Measurements from ENCODE around the gene SNTB2. TPM values are rescaled to one million over a fixed set of nuclear protein-coding genes. Genes with fewer than 3 reads are reported as not detected.
A peak's percentile ranks its signal among the peaks of the same experiment; 100 is the strongest.

The SNTB2 gene
- total and polyA plus RNA-seq, 7 donors = 2.7 to 19.4 (median 12.6) TPM

DNA sequence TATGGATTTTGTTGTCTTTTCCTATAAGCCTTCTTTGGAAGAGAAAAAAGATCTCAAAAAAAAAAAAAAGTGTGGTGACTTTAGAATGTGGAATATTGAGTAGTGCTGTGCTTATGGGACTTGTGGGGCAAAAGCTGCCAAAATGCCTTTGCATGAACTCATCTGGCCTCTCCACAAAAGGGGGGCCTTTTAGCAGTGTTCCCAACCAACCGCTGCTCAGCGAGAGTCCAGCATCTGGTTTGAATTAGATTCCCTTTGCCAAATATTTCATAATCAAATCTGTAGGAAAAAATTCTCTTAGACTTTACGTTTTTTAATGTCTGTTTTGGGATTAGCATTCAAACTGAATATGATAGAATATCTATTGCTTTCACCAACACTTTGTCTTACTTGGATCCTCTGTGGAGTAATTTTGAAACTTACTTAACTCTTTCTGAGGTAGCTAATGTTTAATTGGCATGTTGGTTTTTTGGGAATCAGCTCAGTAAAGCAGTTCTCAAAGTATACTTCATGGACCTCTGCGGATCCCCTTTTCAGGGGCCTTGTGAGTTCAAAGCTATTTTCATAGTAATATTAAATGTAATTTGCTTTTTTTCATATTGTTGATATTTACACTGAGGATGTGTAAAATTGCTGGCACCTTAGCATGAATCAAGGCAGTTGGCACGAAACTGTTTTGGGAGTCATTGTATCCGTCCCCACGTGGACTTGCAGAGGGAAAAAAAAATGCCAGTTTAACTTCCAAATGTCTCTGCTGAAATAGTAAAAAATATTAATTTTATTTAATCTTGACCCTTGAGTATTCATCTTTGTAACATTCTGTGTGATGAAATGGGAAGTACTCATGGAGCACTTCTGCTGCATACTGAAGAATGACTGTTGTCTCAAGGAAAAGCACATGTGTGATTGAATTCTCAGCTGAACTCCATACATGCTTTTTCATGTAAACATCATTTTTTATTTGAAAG lies 89.5 kb downstream of the SNTB2 start:
- ATAC-seq (peak; percentile 48 to 81 (median 75)), DNase-seq (peak; percentile 61 to 80)
- H3K4me3 ChIP-seq = no peak overlapping the region
- H3K27me3 ChIP-seq (ENCODE audit: insufficient read depth in 3 of 3, low read length in 2 of 3) = no peaks in the 10 kb centered on the region
- no peak for TF ChIP-seq CTCF (IDR thresholded peaks at IDR 0.05)
- intact Hi-C loops (cut with DNase I) = loop anchor here in 1 of 2 donors (10.0 kb wide), 1 partner anchor 92 kb away; the partner anchor contains the start of gene SNTB2
- H3K27ac ChIP-seq = peak overlapping the region; percentile 18
- H3K36me3 ChIP-seq (ENCODE audit: insufficient read depth in 1 of 2, low read depth in 1 of 2) = no peaks in the 10 kb centered on the region
- H3K4me1 ChIP-seq = peaks cover 23% of the 10 kb centered on the region
- WGBS, 3 donors = 14 to 32% (median 27%) methylated on average over 7 of the region's 7 CpGs
- no peaks in the 10 kb centered on the region for H3K9me3 ChIP-seq

DNA sequence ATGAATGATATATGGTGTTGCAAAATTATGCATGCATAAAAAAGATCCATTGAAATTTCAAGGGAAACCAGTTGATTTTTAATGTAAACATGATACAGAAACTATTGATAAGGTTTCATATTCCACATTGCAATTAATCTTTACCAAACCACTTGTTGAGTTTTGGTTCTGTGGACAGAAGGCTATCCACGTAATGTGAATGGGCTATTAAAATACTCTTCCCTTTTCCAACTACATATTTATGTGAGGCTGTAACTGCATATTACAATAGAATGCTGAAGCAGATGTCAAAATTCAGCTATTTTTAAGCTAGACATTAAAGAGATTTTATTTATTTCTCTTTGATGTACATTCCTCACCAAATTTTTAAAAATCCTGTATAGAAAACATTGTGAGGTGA lies 90.4 kb downstream of the SNTB2 start:
- ATAC-seq = no peak
- Histone ChIP-seq H3K27ac (no peak overlapping the region), H3K4me1 (peaks cover 26% of the 10 kb centered on the region), H3K9me3 (no peaks in the 10 kb centered on the region), H3K4me3 (no peak overlapping the region), H3K36me3 (ENCODE audit: insufficient read depth in 1 of 2, low read depth in 1 of 2) (no peaks in the 10 kb centered on the region), H3K27me3 (ENCODE audit: insufficient read depth in 3 of 3, low read length in 2 of 3) (no peaks in the 10 kb centered on the region)
- intact Hi-C loops (cut with DNase I) = loop anchor here in 1 of 2 donors (10.0 kb wide), 1 partner anchor 93 kb away; the partner anchor contains the start of gene SNTB2
- no peak for TF ChIP-seq CTCF (IDR thresholded peaks at IDR 0.05)
- DNase-seq = no peak
- 28 to 45% (median 29%) methylated on average over 1 of the region's 1 CpG for WGBS, 3 donors

DNA sequence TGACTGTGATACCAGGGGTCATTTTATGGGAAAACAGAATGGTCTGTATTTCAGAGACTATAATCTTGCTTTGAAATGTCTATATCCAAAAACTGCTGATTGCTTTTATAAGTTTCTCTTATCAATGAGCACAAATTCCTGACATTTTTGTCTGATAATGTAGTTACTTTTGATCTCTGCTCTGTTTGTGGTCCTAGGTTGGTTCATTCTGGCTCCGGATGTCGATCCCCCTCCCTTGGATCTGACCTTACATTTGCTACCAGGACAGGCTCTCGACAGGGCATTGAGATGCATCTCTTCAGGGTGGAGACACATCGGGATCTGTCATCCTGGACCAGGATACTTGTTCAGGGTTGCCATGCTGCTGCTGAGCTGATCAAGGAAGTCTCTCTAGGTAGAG lies 96.9 kb downstream of the SNTB2 start:
- DNase-seq (no peak), ATAC-seq (no peak)
- H3K4me1 ChIP-seq = peaks cover 18% of the 10 kb centered on the region
- intact Hi-C loops (cut with DNase I) = no loop called here
- H3K27ac ChIP-seq = no peak overlapping the region
- H3K4me3 ChIP-seq = no peak overlapping the region
- H3K36me3 ChIP-seq (ENCODE audit: insufficient read depth in 1 of 2, low read depth in 1 of 2) = peaks cover 3 to 15% of the 10 kb centered on the region in 2 donors
- H3K27me3 ChIP-seq (ENCODE audit: insufficient read depth in 3 of 3, low read length in 2 of 3) = no peaks in the 10 kb centered on the region
- TF ChIP-seq CTCF (IDR thresholded peaks at IDR 0.05) = no peak
- 89 to 94% (median 92%) methylated on average over 4 of the region's 4 CpGs for WGBS, 3 donors
- no peaks in the 10 kb centered on the region for H3K9me3 ChIP-seq

- intact Hi-C loops (cut with DNase I) = loop anchor here (5.0 kb wide), 2 partner anchors 98 to 133 kb away; partner anchors contain the start of gene SNTB2 (in 1 of the 2)
- Histone ChIP-seq H3K4me3 (no peak overlapping the region), H3K4me1 (peaks cover 18% of the 10 kb centered on the region), H3K36me3 (ENCODE audit: insufficient read depth in 1 of 2, low read depth in 1 of 2) (peaks cover 3 to 15% of the 10 kb centered on the region in 2 donors), H3K27me3 (ENCODE audit: insufficient read depth in 3 of 3, low read length in 2 of 3) (no peaks in the 10 kb centered on the region), H3K27ac (no peak overlapping the region), H3K9me3 (no peaks in the 10 kb centered on the region)
- TF ChIP-seq CTCF (IDR thresholded peaks at IDR 0.05) = no peak
- no peak for DNase-seq
- 76 to 84% (median 82%) methylated on average over 4 of the region's 4 CpGs for WGBS, 3 donors
- ATAC-seq = no peak
Measured at GRCh38 chr16:69285240-69285639, 98.3 kb downstream of the SNTB2 start.

Data from psoas muscle (tissue), 8 donors.